ENCODE measurements around the gene SRPK2. TPM values are rescaled to one million over a fixed set of nuclear protein-coding genes. Genes with fewer than 3 reads are reported as not detected.

Gene SRPK2
- total and polyA plus RNA-seq, 2 of the 8 experiments (the other 6 are each of a cell fraction or from before 2014, with no cell fraction given) = 10.0 to 47.1 TPM

- no peak overlapping the region for H3K4me3 ChIP-seq (ENCODE audit: extremely low read depth in 1 of 4, insufficient read depth in 2 of 4, low read depth in 3 of 4, low read length in 4 of 4)
- H3K18ac ChIP-seq (ENCODE audit: extremely low read depth, low read length) = no peak overlapping the region
- H3K14ac ChIP-seq (ENCODE audit: insufficient read length) = no peak overlapping the region
- H2BK20ac ChIP-seq (ENCODE audit: low read length) = no peak overlapping the region
- H2BK5ac ChIP-seq (ENCODE audit: low read depth, low read length) = no peak overlapping the region
- H3K27me3 ChIP-seq (replicated peaks in 1 of 4; ENCODE audit: control insufficient read depth in 3 of 4, extremely low read depth in 1 of 4, insufficient read depth in 3 of 4, low read length in 3 of 4) = no peaks in the 10 kb centered on the region
- H3K56ac ChIP-seq (replicated peaks; ENCODE audit: insufficient read length, low read depth, low read length) = no peak overlapping the region
- no peak overlapping the region for H4K91ac ChIP-seq (replicated peaks; ENCODE audit: insufficient read length, low read length)
- no peaks in the 10 kb centered on the region; a peak in 1 of 4 replicates for H3K9me3 ChIP-seq (ENCODE audit: insufficient read depth in 2 of 2, low read depth in 1 of 2, low read length in 1 of 2)
- H3K23me2 ChIP-seq (ENCODE audit: low read depth, low read length) = no peaks in the 10 kb centered on the region
- POLR2A ChIA-PET (ENCODE audit: partially characterized antibody) = no interaction called here
- no peak for TF ChIP-seq USF2 (IDR thresholded peaks at IDR 0.05; ENCODE audit: low read length)
- no peak for TF ChIP-seq RFX5 (IDR thresholded peaks at IDR 0.05; ENCODE audit: borderline replicate concordance, low read depth, low read length)
- no peak for TF ChIP-seq TAF7 (optimal IDR thresholded peaks at IDR 0.05; ENCODE audit: borderline replicate concordance, low read depth, low read length)
- TF ChIP-seq YY1 (IDR thresholded peaks at IDR 0.05; ENCODE audit: low read depth, low read length) = no peak
- TF ChIP-seq PHF8 (conservative IDR thresholded peaks at IDR 0.05; ENCODE audit: low read depth, low read length) = no peak
- H2BK12ac ChIP-seq (ENCODE audit: low read depth, low read length) = no peak overlapping the region
- H2AK5ac ChIP-seq (ENCODE audit: low read depth, low read length) = no peak overlapping the region
- no peak overlapping the region for H4K5ac ChIP-seq (ENCODE audit: insufficient read length, low read depth, low read length)
- no peak overlapping the region for H3K4ac ChIP-seq (replicated peaks; ENCODE audit: insufficient read length, low read depth, low read length)
- H3K79me2 ChIP-seq (ENCODE audit: control insufficient read depth in 1 of 2, insufficient read depth in 2 of 2, low read length in 2 of 2) = peaks cover 0 to 48% of the 10 kb centered on the region in 2 experiments; a peak in 3 of 4 replicates
- no peak for FAIRE-seq
- no peak overlapping the region for H3K4me2 ChIP-seq (ENCODE audit: insufficient read depth in 1 of 2, low read depth in 2 of 2, low read length in 2 of 2)
- no peak overlapping the region for H2AFZ ChIP-seq (ENCODE audit: low read length)
- H3K4me1 ChIP-seq (replicated peaks in 1 of 4; ENCODE audit: control insufficient read depth in 3 of 4, insufficient read depth in 4 of 4, low read length in 3 of 4) = peaks cover 0 to 4% (median 1%) of the 10 kb centered on the region in 4 experiments; a peak in 5 of 7 replicates
- 92% methylated on average over 3 of the region's 3 CpGs; no CpG with 5 or more reads in 1 of the 2 experiments for WGBS, 2 experiments (ENCODE audit: extremely low coverage in 1 of 2, insufficient coverage in 1 of 2, insufficient read length in 1 of 2, insufficient replicate concordance in 2 of 2, low coverage in 1 of 2, low lambda C conversion rate in 2 of 2, missing lambda C conversion rate in 1 of 2)
- H3K36me3 ChIP-seq (ENCODE audit: control insufficient read depth in 2 of 4, insufficient read depth in 4 of 4, low read length in 3 of 4) = no peaks in the 10 kb centered on the region
- CTCF ChIA-PET (ENCODE audit: partially characterized antibody) = interaction anchor here (0.6 to 2.1 kb wide), 3 partner anchors 12 to 133 kb away, joined by 3 to 5 read pairs (median 3); no protein-coding TSS in a partner anchor
- H3K9ac ChIP-seq (replicated peaks in 1 of 4; ENCODE audit: extremely low read depth in 1 of 4, low read depth in 3 of 4, low read length in 3 of 4) = no peak overlapping the region
- no peaks in the 10 kb centered on the region; the same call in 1 of the 2 replicates for H3K79me1 ChIP-seq (ENCODE audit: low read depth, low read length)
- H3K23ac ChIP-seq (ENCODE audit: insufficient read length) = no peak overlapping the region
- no peak overlapping the region for H4K8ac ChIP-seq (ENCODE audit: extremely low read depth, insufficient read depth, low read length)
- no peak overlapping the region for H2BK120ac ChIP-seq (replicated peaks; ENCODE audit: low read depth, low read length)
- H4K20me1 ChIP-seq (replicated peaks in 1 of 2; ENCODE audit: control insufficient read depth in 1 of 2, insufficient read depth in 2 of 2, low read length in 2 of 2) = peaks cover 2 to 4% of the 10 kb centered on the region in 2 experiments
- no peak overlapping the region for H3K27ac ChIP-seq (ENCODE audit: low read depth, low read length)
- no peak for DNase-seq (ENCODE audit: low read depth in 1 of 2, low spot score in 2 of 2)
- H2BK15ac ChIP-seq (ENCODE audit: low read length) = no peak overlapping the region
These were observed 147.5 kb downstream of the SRPK2 start for GRCh38 chr7:105241198-105241597.
